Measurements from ENCODE around the gene RANBP6.
"Not testable (repeated sequence)": the region's sequence is repeated elsewhere in the genome, so short reads cannot be mapped to it uniquely, and the experiment has no call there.

RANBP6 gene

GRCh38 chr9:6015278-6016157 lies at the start of gene RANBP6:
Gene RANBP6 (minus strand): TSS chr9:6015624. CDS start chr9:6015607, 17 bp downstream.
- TF ChIP-seq Cebpa-rat (IDR thresholded peaks at IDR 0.05), result no peak
- Histone ChIP-seq H3K4me3 (peak within 1 kb of the TSS; percentile 79), H3K9me3 (peaks cover 7% of the 10 kb centered on the region; the same call in 1 of the 2 replicates), H3K27me3 (no peaks in the 10 kb centered on the region), H4K20me1 (peaks cover 21% of the 10 kb centered on the region; the same call in 1 of the 2 replicates), H3K4me2 (peak within 1 kb of the TSS; percentile 93), H3K36me3 (peaks cover 35% of the 10 kb centered on the region), H3K4me1 (peaks cover 42% of the 10 kb centered on the region), H3K9ac (peak within 1 kb of the TSS; percentile 84), H3K27ac (peak within 1 kb of the TSS; percentile 75)

GRCh38 chr9:6063146-6063545 lies 47.7 kb upstream of the RANBP6 start:
- H3K9ac ChIP-seq, H3K4me3 ChIP-seq, H4K20me1 ChIP-seq, H3K27me3 ChIP-seq, H3K27ac ChIP-seq, H3K36me3 ChIP-seq, H3K4me2 ChIP-seq, H3K4me1 ChIP-seq: not testable (repeated sequence)
- H3K9me3 ChIP-seq, result peaks cover 11% of the 10 kb centered on the region; the same call in 1 of the 2 replicates

DNA sequence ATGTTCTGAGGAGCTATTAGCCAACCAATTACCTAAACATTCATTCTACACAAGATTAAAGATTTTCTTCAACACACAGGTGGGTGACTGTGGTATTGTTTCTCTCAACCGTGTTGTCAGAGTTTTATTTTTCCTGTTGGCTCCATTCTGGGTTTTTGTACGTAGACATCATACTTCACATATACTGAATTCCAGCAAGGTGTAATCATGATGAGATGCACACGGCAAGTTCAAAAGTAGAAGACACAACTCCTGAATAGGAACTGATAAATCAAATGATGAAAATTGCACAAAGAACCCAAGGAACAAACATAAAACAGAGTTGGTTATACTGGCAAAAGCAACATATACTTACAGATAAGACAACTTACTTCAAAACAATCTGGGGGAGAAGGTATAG lies 40.2 kb upstream of the RANBP6 start:
- no peaks in the 10 kb centered on the region for H3K36me3 ChIP-seq
- no peak overlapping the region for H3K4me2 ChIP-seq
- TF ChIP-seq Cebpa-rat (IDR thresholded peaks at IDR 0.05), result no peak
- H3K9me3 ChIP-seq, result no peaks in the 10 kb centered on the region
- no peaks in the 10 kb centered on the region for H4K20me1 ChIP-seq
- H3K4me1 ChIP-seq, result no peaks in the 10 kb centered on the region
- no peak overlapping the region for H3K9ac ChIP-seq
- H3K27me3 ChIP-seq, result no peaks in the 10 kb centered on the region
- no peak overlapping the region for H3K4me3 ChIP-seq
- no peak overlapping the region for H3K27ac ChIP-seq

DNA sequence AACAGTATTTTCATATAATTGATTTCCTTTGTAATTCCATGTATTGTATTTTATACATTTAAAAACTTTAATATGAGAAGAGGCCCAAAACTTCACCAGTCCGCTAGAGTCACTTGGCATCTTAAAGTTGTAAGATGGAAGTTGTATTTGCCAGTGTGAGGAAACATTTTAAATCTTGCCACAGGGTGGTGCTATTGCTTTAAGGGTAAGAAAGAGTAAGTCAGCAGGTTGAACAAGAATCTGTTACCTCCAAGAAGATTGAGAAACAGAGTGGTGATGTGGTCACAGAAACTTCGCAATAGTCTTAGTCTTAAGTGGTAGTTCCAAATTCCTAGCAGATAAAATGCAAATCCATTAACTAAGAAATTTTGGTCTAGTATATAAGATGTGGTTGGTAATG lies 39.8 kb upstream of the RANBP6 start:
- Histone ChIP-seq H3K27ac (no peak overlapping the region), H3K4me1 (no peaks in the 10 kb centered on the region), H3K4me3 (no peak overlapping the region), H3K9me3 (no peaks in the 10 kb centered on the region), H3K36me3 (no peaks in the 10 kb centered on the region), H3K9ac (no peak overlapping the region), H4K20me1 (no peaks in the 10 kb centered on the region), H3K27me3 (no peaks in the 10 kb centered on the region), H3K4me2 (no peak overlapping the region)
- TF ChIP-seq Cebpa-rat (IDR thresholded peaks at IDR 0.05), result no peak

DNA sequence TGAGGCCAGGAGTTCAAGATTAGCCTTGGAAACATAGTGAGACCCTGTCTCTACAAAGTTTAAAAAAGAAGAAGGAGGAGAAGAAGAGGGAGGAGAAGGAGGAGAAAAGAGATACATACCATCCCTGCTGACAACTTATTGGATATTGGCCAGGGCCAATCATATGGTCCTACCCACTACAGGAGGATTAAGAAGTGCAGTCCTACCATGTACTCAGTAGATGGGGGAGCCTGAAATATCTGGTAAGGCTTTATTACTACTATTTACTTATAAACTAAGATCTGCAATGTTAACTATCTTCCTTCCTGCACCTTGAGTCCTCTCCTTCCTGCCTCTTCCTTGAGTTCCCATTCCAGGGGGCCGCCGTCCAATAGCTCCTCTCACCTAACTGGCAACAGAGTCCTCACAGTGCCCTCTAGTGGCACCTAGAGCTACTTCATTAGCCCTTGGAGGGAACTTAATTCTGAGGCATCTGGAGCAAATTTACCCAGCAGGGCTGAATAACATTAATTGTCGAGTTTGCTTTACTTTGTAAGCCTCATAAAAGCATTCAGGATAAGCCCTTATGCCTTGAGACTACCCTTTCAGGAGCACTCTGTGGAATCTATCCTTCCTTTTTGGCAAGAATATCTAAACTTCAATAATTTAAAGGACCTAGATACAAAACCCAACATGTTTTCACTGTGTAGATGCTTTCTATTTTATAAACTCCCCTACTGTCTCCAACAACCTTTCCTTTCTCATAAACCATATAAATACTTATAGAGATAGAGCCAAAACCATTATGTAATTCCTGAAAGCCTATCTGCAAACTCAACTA lies 39.1 kb upstream of the RANBP6 start:
- no peak overlapping the region for H3K4me2 ChIP-seq
- H3K36me3 ChIP-seq, result no peaks in the 10 kb centered on the region
- no peaks in the 10 kb centered on the region for H3K27me3 ChIP-seq
- H4K20me1 ChIP-seq, result no peaks in the 10 kb centered on the region
- no peak overlapping the region for H3K4me3 ChIP-seq
- H3K9me3 ChIP-seq, result no peaks in the 10 kb centered on the region
- H3K27ac ChIP-seq, result no peak overlapping the region
- H3K9ac ChIP-seq, result no peak overlapping the region
- TF ChIP-seq Cebpa-rat (IDR thresholded peaks at IDR 0.05), result no peak
- no peaks in the 10 kb centered on the region for H3K4me1 ChIP-seq

DNA sequence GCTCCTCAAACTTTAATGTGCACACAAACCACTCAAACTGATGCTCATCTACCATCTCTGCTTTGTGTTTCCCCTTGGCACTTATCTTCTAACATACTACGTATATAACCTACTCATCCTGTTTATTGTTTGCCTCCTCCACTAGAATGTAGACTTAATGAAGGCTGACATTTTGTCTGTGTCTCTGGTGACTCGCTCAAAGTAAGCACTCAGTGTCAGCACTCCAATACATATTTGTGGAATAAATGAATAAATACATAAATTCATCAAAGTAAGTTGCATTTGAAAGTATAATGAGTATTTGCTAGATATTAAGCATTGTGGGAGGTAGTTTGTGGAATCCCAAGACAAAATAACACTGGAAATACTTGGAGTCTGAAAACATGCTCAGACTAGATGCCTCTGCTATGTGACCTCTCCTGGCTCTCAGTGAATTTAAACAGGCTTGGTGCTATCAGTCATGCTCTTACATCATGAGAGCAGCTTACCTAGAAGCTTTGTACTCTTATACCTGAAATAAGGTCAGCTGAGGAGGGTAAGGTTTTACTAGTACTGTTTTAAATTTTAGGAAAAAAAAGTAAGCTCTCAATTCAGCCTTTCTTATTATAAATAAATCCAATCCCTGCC lies 37.0 kb upstream of the RANBP6 start:
- no peak for TF ChIP-seq Cebpa-rat (IDR thresholded peaks at IDR 0.05)
- H3K9me3 ChIP-seq, result no peaks in the 10 kb centered on the region
- no peak overlapping the region for H3K27ac ChIP-seq
- H3K4me3 ChIP-seq, result no peak overlapping the region
- H3K9ac ChIP-seq, result no peak overlapping the region
- no peaks in the 10 kb centered on the region for H4K20me1 ChIP-seq
- H3K4me2 ChIP-seq, result no peak overlapping the region
- no peaks in the 10 kb centered on the region for H3K27me3 ChIP-seq
- no peaks in the 10 kb centered on the region for H3K36me3 ChIP-seq
- H3K4me1 ChIP-seq, result no peaks in the 10 kb centered on the region

DNA sequence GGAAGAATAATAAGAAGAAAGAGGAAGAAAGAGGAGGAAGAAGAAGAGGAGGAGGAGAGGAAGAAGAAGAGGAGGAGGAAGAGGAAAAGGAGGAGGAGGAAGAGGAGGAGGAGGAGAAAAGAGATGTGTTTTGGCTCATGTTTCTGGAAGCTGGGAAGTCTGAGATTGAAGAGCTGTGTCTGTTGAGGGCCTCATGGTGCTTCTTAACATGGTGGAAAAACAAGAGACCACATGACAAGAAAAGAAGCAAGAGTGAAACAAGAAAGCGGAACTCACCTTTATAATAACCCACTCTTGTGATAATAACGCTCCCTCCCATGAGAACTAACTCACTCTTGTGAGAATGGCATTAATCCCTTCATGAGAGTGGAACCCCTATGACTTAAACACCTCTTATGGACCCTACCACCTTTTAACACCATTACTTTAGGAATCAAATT lies 36.1 kb upstream of the RANBP6 start:
- no peak overlapping the region for H3K4me2 ChIP-seq
- no peak overlapping the region for H3K27ac ChIP-seq
- no peak for TF ChIP-seq Cebpa-rat (IDR thresholded peaks at IDR 0.05)

GRCh38 chr9:6049798-6050197 lies 34.4 kb upstream of the RANBP6 start:
- H3K4me3 ChIP-seq, result no peak overlapping the region
- TF ChIP-seq Cebpa-rat (IDR thresholded peaks at IDR 0.05), result no peak
- no peaks in the 10 kb centered on the region for H4K20me1 ChIP-seq
- H3K4me2 ChIP-seq, result no peak overlapping the region
- no peaks in the 10 kb centered on the region for H3K9me3 ChIP-seq
- H3K27ac ChIP-seq, result no peak overlapping the region
- H3K27me3 ChIP-seq, result no peaks in the 10 kb centered on the region
- H3K4me1 ChIP-seq, result no peaks in the 10 kb centered on the region
- no peak overlapping the region for H3K9ac ChIP-seq
- no peaks in the 10 kb centered on the region for H3K36me3 ChIP-seq

More for the DNA sequence above, 36.1 kb upstream of the RANBP6 start:
- Histone ChIP-seq H3K27me3 (no peaks in the 10 kb centered on the region), H3K4me3 (no peak overlapping the region), H3K9me3 (no peaks in the 10 kb centered on the region), H3K4me1 (no peaks in the 10 kb centered on the region), H3K9ac (no peak overlapping the region), H4K20me1 (no peaks in the 10 kb centered on the region), H3K36me3 (no peaks in the 10 kb centered on the region)

- no peaks in the 10 kb centered on the region for H4K20me1 ChIP-seq
- TF ChIP-seq Cebpa-rat (IDR thresholded peaks at IDR 0.05), result no peak
- H3K9ac ChIP-seq, result no peak overlapping the region
- no peak overlapping the region for H3K4me2 ChIP-seq
- no peak overlapping the region for H3K4me3 ChIP-seq
- H3K27ac ChIP-seq, result no peak overlapping the region
- H3K36me3 ChIP-seq, result no peaks in the 10 kb centered on the region
- H3K9me3 ChIP-seq, result no peaks in the 10 kb centered on the region
- no peaks in the 10 kb centered on the region for H3K4me1 ChIP-seq
- H3K27me3 ChIP-seq, result no peaks in the 10 kb centered on the region
These were observed 32.6 kb upstream of the RANBP6 start for GRCh38 chr9:6048039-6048438.
